ENCODE measurements around the gene KLHL40.

The KLHL40 gene

DNA sequence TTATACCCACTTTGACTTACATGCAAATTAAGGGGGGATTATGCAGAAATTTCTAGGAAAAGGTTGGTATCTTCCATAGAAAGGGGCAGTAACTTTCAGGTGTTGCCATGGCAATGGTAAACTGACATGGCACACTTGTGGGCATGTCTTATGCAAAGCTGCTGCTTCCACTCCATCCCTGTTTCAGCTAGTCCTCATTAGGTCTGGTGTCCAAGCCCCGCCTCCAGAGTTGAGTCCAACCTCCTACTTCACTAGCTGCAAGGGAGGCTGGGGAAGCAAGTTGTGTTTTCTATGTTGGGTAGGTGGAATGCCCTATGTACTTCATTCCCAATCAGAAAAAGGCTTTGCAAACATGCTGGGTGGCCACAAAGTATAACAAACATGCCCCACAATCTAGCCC is 14.7 kb upstream of the KLHL40 start:
- no peak for TF ChIP-seq CTCF (conservative IDR thresholded peaks at IDR 0.05; ENCODE audit: low read depth, low read length)
- DNase-seq (ENCODE audit: low read depth): no peak
- H3K4me3 ChIP-seq (ENCODE audit: low read length): no peak overlapping the region

GRCh38 chr3:42672515-42672914 is 12.8 kb upstream of the KLHL40 start:
- no peak for DNase-seq (ENCODE audit: low read depth)
- no peak overlapping the region for H3K4me3 ChIP-seq (ENCODE audit: low read length)
- TF ChIP-seq CTCF (conservative IDR thresholded peaks at IDR 0.05; ENCODE audit: low read depth, low read length): no peak

DNA sequence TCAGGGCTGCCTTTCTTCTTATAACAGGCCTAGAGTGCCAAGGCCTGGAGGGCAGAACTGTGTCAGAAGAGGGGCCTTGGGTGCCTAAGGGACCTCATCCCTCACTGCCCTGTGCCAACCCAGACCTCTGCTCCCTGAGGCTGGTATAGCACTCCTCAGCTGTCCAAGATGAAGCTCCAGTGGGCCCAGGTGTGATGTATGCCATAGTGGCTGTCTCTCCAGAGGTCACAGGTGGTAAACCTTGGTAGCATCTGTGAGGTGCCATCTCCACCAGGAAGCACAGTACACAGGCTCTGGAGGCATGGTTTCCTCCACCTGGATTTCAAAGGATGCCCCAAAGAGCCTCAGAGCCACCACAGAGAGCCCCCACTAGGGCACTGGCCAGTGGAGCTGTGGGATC is 12.3 kb upstream of the KLHL40 start:
- DNase-seq (ENCODE audit: low read depth): no peak
- H3K4me3 ChIP-seq (ENCODE audit: low read length): no peak overlapping the region
- TF ChIP-seq CTCF (conservative IDR thresholded peaks at IDR 0.05; ENCODE audit: low read depth, low read length): no peak

DNA sequence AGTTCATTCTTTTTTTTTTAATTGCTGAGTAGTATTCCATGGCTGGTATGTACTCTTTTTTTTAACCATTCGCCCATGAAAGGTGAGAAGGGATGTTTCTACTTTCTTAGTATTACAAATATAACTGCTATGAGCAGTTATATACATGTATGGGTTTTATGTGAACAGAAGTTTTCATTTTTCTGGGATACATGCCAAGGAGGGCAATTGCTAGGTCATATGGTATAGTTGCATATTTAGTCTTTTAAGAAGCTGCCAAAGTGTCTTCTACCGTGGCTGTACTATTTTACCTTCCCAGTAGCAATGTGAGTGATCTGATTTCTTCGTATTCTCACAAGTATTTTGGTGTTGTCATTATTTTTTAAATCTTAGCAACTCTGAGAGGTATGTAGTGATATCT is 11.2 kb upstream of the KLHL40 start:
- TF ChIP-seq CTCF (conservative IDR thresholded peaks at IDR 0.05; ENCODE audit: low read depth, low read length): no peak
- DNase-seq (ENCODE audit: low read depth): no peak
- H3K4me3 ChIP-seq (ENCODE audit: low read length): no peak overlapping the region

- H3K4me3 ChIP-seq (ENCODE audit: low read length): no peak overlapping the region
- TF ChIP-seq CTCF (conservative IDR thresholded peaks at IDR 0.05; ENCODE audit: low read depth, low read length): no peak
- no peak for DNase-seq (ENCODE audit: low read depth)
Observed at GRCh38 chr3:42675909-42676308, 9.4 kb upstream of the KLHL40 start.

DNA sequence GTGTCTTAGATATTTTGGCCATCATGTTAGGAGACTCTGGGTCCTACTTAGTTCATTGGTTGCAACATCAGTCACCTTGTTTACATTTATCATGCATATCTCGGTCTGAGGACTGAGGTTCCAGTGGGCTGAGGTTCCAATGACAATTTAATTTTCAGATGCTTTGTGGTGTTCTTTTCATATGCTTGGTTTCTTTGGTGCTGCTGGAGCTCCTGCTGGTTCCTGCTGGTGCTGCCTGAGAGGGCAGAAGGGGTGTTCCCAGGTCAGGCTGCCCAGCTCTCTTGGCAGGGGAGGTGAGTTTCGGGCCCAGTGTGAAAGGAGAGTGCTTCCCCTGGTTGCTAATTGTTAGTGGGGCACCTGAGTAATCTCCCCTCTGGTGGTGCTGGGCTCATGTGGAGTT is 6.9 kb upstream of the KLHL40 start:
- no peak for DNase-seq (ENCODE audit: low read depth)
- TF ChIP-seq CTCF (conservative IDR thresholded peaks at IDR 0.05; ENCODE audit: low read depth, low read length): no peak
- no peak overlapping the region for H3K4me3 ChIP-seq (ENCODE audit: low read length)

- peak; percentile 10 for DNase-seq (ENCODE audit: low read depth)
- no peak for TF ChIP-seq CTCF (conservative IDR thresholded peaks at IDR 0.05; ENCODE audit: low read depth, low read length)
- no peak overlapping the region for H3K4me3 ChIP-seq (ENCODE audit: low read length)
Observed at GRCh38 chr3:42680271-42680670, 5.1 kb upstream of the KLHL40 start.
